IMR-90 (cell line): ENCODE data around the gene GRM4. TPM values are rescaled to one million over a fixed set of nuclear protein-coding genes. Genes with fewer than 3 reads are reported as not detected.

Source experiments
- ATAC-seq: fragments of 200-7000 bp; cut with Tn5 transposase; 2 replicates; pipeline ENCODE4 v1.9.1; 2020; ENCODE audit warnings: low read depth, mild to moderate bottlenecking, moderate library complexity
- BruUV-seq: library from RNA; stranded (reverse); fragments of 400-500 nt; replicated peaks from 2 replicates; lab custom pipeline; 2021; lab: Mats Ljungman, UMichigan
- CTCF ChIA-PET: fragments of 300-600 bp; formaldehyde crosslinking; extraction: SDS; loops from one replicate; lab custom pipeline; 2021; ENCODE audit warnings: antibody characterized with exemption; lab: Yijun Ruan, JAX
- POLR2A ChIA-PET: fragments of 300-600 bp; sonication (Branson Sonifier 250); formaldehyde crosslinking; loops from one replicate; lab custom pipeline; 2022; ENCODE audit warnings: antibody characterized with exemption; ENCODE audit not compliant: unreplicated experiment; lab: Charles Lee
- DNase-seq: peaks from one replicate; pipeline ENCODE4 v3.0.0; 2013
- H2AFZ ChIP-seq: replicated peaks from 2 replicates; pipeline ENCODE3; 2013; ENCODE audit warnings: low read length, mild to moderate bottlenecking; ENCODE audit not compliant: poor library complexity
- H2AK5ac ChIP-seq: 2 replicates; pipeline ENCODE4 v1.6.1; 2013; ENCODE audit warnings: low read depth, low read length, inconsistent platforms
- H2AK9ac ChIP-seq: replicated peaks from 2 replicates; pipeline ENCODE3; 2013; ENCODE audit warnings: mild to moderate bottlenecking, low read depth, low read length, moderate library complexity; ENCODE audit not compliant: poor library complexity
- H2BK120ac ChIP-seq: 2 replicates; pipeline ENCODE4 v1.6.1; 2013; ENCODE audit warnings: low read depth, low read length, inconsistent platforms
- H2BK15ac ChIP-seq: 3 replicates; pipeline ENCODE4 v1.6.1; 2013; ENCODE audit warnings: low read depth, low read length, inconsistent platforms
- H2BK20ac ChIP-seq: 2 replicates; pipeline ENCODE4 v1.6.1; 2013; ENCODE audit warnings: low read depth, mild to moderate bottlenecking, inconsistent platforms, low read length, moderate library complexity
- H2BK5ac ChIP-seq: 2 replicates; pipeline ENCODE4 v1.6.1; 2013; ENCODE audit warnings: mild to moderate bottlenecking, low read depth, low read length, inconsistent platforms; ENCODE audit not compliant: poor library complexity, severe bottlenecking
- H3K14ac ChIP-seq: replicated peaks from 2 replicates; pipeline ENCODE4 v1.6.1; 2013; ENCODE audit warnings: low read depth, low read length, inconsistent platforms
- H3K18ac ChIP-seq: 2 replicates; pipeline ENCODE4 v1.6.1; 2013; ENCODE audit warnings: low read depth, low read length, control low read depth
- H3K23ac ChIP-seq: 2 replicates; pipeline ENCODE4 v1.6.1; 2013; ENCODE audit warnings: low read depth, low read length, inconsistent platforms
- H3K27ac ChIP-seq: 2 replicates; pipeline ENCODE4 v1.5.1; 2013; ENCODE audit warnings: mild to moderate bottlenecking, control low read depth, low read length; ENCODE audit not compliant: insufficient read depth
- H3K27me3 ChIP-seq: 2 replicates; pipeline ENCODE4 v1.6.1; 2013; ENCODE audit warnings: low read length; ENCODE audit not compliant: control insufficient read depth, insufficient read depth
- H3K36me3 ChIP-seq: 2 replicates; pipeline ENCODE4 v1.6.1; 2013; ENCODE audit warnings: low read length, mixed read lengths; ENCODE audit not compliant: control insufficient read depth, insufficient read depth
- H3K4ac ChIP-seq: 2 replicates; pipeline ENCODE4 v1.6.1; 2013; ENCODE audit warnings: low read depth, low read length, inconsistent platforms
- H3K4me1 ChIP-seq: 2 replicates; pipeline ENCODE4 v1.6.1; 2013; ENCODE audit warnings: low read length, mixed read lengths; ENCODE audit not compliant: control insufficient read depth, insufficient read depth
- H3K4me2 ChIP-seq: 2 replicates; pipeline ENCODE4 v1.6.1; 2013; ENCODE audit warnings: low read depth, mild to moderate bottlenecking, control low read depth, low read length, moderate library complexity
- H3K4me3 ChIP-seq: 2 replicates; pipeline ENCODE4 v1.5.1; 2013; ENCODE audit warnings: low read depth, mild to moderate bottlenecking, control low read depth, low read length, moderate library complexity; ENCODE audit not compliant: insufficient read depth
- H3K56ac ChIP-seq: 2 replicates; pipeline ENCODE4 v1.6.1; 2013; ENCODE audit warnings: low read length, inconsistent platforms; ENCODE audit not compliant: insufficient read depth; ENCODE audit errors: extremely low read depth
- H3K79me1 ChIP-seq, 2 experiments: 2 replicates each; pipeline ENCODE4 v1.6.1; 2013; ENCODE audit warnings: low read length in 2 of 2, inconsistent platforms in 1 of 2, low read depth in 1 of 2
- H3K9ac ChIP-seq: 2 replicates; pipeline ENCODE4 v1.6.1; 2013; ENCODE audit warnings: low read depth, low read length, control low read depth
- H3K9me1 ChIP-seq: 2 replicates; pipeline ENCODE4 v1.6.1; 2013; ENCODE audit warnings: low read length, inconsistent platforms; ENCODE audit not compliant: insufficient read depth
- H3K9me3 ChIP-seq: 2 replicates; pipeline ENCODE4 v1.6.1; 2013; ENCODE audit warnings: low read length; ENCODE audit not compliant: control insufficient read depth, insufficient read depth
- H4K20me1 ChIP-seq: 2 replicates; pipeline ENCODE4 v1.6.1; 2013; ENCODE audit warnings: low read length, inconsistent platforms; ENCODE audit not compliant: insufficient read depth
- H4K5ac ChIP-seq: 2 replicates; pipeline ENCODE4 v1.6.1; 2013; ENCODE audit warnings: mild to moderate bottlenecking, low read depth, low read length, control low read depth
- H4K8ac ChIP-seq, 2 experiments: 2 replicates each; pipeline ENCODE4 v1.6.1; 2013; ENCODE audit warnings: low read depth in 2 of 2, low read length in 2 of 2, control low read depth in 1 of 2, inconsistent platforms in 1 of 2
- H4K91ac ChIP-seq: 2 replicates; pipeline ENCODE4 v1.6.1; 2013; ENCODE audit warnings: low read depth, low read length, inconsistent platforms; ENCODE audit not compliant: insufficient read depth
- MAZ ChIP-seq: IDR thresholded peaks from 2 replicates; pipeline ENCODE4 v1.6.1; 2012; ENCODE audit warnings: low read depth, mild to moderate bottlenecking, low read length, improper control_type of control experiment, moderate library complexity, borderline replicate concordance
- NFE2L2 ChIP-seq: fragments of 150-350 bp; IDR thresholded peaks from 2 replicates; pipeline ENCODE4 v1.6.1; 2016; ENCODE audit warnings: low read depth, mild to moderate bottlenecking, low read length
- WGBS, 2 experiments: methylation state at CpG; one replicate each; pipeline versions ENCODE4 v1.1.5 to v1.1.7; 2013; ENCODE audit warnings: missing lambda C conversion rate in 2 of 2; ENCODE audit not compliant: insufficient read length in 1 of 2; ENCODE audit errors: extremely low coverage in 2 of 2; 5-methylcytosine and 5-hydroxymethylcytosine counted together
- dilution Hi-C: fragments of 300-500 bp; cut with HindIII; formaldehyde crosslinking; loops from one replicate; pipeline ENCODE4 v1.14.3; 2018; ENCODE audit warnings: low sequenced_read_pairs; ENCODE audit not compliant: unreplicated experiment
- in situ Hi-C: fragments of 300-500 bp; cut with MboI; formaldehyde crosslinking; loops from 3 replicates; pipeline ENCODE4 v1.14.3; 2019; ENCODE audit warnings: low sequenced_read_pairs, inconsistent platforms, mixed read lengths
- intact Hi-C: fragments of 100-400 bp; cut with micrococcal nuclease; formaldehyde crosslinking; loops from 2 replicates; pipeline ENCODE4 v1.10.0; 2022
- polyA plus RNA-seq, 3 experiments: library from polyadenylated mRNA; depleted of rRNA; stranded (reverse); fragments of >200 nt; gene quantifications; 2 replicates each; pipeline ENCODE4 v1.2.3, GENCODE V29; 2012; ENCODE audit warnings: low replicate concordance in 1 of 3
- total RNA-seq: library from RNA; depleted of rRNA; stranded (reverse); fragments of >200 nt; gene quantifications from 2 replicates; pipeline ENCODE4 v1.2.3, GENCODE V29; 2012

GRM4 gene
- total and polyA plus RNA-seq, 2 of the 4 experiments (the other 2 are of a cell fraction), result 0.02 TPM; not detected in 1

DNA sequence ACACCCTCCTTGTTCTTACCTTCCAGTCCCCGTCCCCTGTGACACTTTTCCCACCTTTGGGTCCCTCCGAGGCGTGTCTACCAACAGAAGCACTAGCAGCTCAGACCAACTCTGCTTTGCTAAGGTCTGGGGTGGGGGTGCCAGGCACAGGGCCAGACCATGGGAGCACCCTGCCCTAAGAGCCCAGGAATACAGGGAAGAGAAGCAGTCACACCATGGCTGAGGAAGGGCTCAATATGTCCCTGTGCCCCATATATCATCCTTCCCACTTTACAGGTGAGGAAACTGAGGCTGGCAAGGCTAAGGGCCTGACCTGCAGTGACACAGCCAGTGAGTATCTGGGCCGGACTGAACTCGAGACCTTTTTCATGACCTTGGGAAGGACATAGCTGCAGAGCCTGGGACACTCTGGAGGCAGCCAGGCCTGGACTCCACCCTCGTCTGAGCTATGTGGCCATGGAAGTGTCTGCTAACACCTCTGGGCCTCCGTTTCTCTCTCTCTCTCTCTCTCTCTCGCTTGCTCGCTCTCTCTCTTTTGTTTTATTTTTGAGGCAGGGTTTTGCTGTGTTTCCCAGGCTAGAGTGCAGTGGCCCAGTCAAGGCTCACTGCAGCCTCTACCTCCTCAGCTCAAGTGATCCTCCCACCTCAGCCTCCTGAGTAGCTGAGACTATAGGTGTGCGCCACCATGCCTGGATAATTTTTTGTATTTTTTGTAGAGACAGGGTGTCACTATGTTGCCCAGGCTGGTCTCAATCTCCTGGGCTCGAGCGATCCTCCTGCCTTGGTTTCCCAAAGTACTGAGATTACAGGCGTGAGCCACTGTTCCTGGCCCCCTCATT, 156.7 kb downstream of the GRM4 start:
- Histone ChIP-seq H2BK120ac (no peak overlapping the region), H4K91ac (no peak overlapping the region), H3K36me3 (no peaks in the 10 kb centered on the region), H2BK5ac (no peak overlapping the region), H3K23ac (no peak overlapping the region), H3K4me3 (no peak overlapping the region), H2AFZ (no peak overlapping the region), H3K56ac (no peak overlapping the region), H4K5ac (no peak overlapping the region), H3K18ac (no peak overlapping the region), H3K9me3 (no peaks in the 10 kb centered on the region), H3K4ac (no peak overlapping the region), H2AK9ac (no peak overlapping the region), H2BK15ac (no peak overlapping the region), H3K4me2 (no peak overlapping the region), H3K9ac (no peak overlapping the region), H3K4me1 (no peaks in the 10 kb centered on the region), H3K79me1 (no peaks in the 10 kb centered on the region), H2AK5ac (no peak overlapping the region), H3K14ac (no peak overlapping the region), H2BK20ac (no peak overlapping the region), H4K20me1 (no peaks in the 10 kb centered on the region), H3K9me1 (no peaks in the 10 kb centered on the region), H3K27me3 (peaks cover 35% of the 10 kb centered on the region), H4K8ac (no peak overlapping the region), H3K27ac (no peak overlapping the region)
- intact Hi-C loops (no loop called here), in situ Hi-C loops (no loop called here), dilution Hi-C loops (no loop called here)
- TF ChIP-seq MAZ (no peak), NFE2L2 (no peak)
- ATAC-seq (no peak), DNase-seq (no peak)
- ChIA-PET POLR2A (no interaction called here), CTCF (no interaction called here)
- 36% methylated on average over 2 of the region's 13 CpGs; no CpG with 5 or more reads in 1 of the 2 experiments for WGBS, 2 experiments
- no TSS peak for BruUV-seq
